Right lobe of liver (tissue), 4 donors: ENCODE measurements around the gene DHX34.

Source experiments
- CTCF ChIP-seq, 4 donors: fragments of 200-600 bp in 3 of 4; fragments of 450-650 bp in 1 of 4; IDR thresholded peaks; one replicate each; pipeline versions ENCODE4 v1.5.1 to v1.8.0; 2016 to 2022; ENCODE audit warnings: antibody characterized with exemption in 4 of 4, mild to moderate bottlenecking in 2 of 4
- POLR2A ChIP-seq: fragments of 450-650 bp; IDR thresholded peaks from one replicate; pipeline ENCODE4 v1.6.1; 2017; ENCODE audit warnings: antibody characterized with exemption, mild to moderate bottlenecking
- donor health status: DM: no; HTN: no; CAD: no.
- donor health status: DM: no; HTN: no; CAD: no.
- donor health status: DM: no; HTN: yes; CAD: no.

- TF ChIP-seq CTCF (IDR thresholded peaks at IDR 0.05) (no peak), POLR2A (no peak)
These were observed 21.0 kb downstream of the DHX34 start for GRCh38 chr19:47370045-47370611.
